GM11168 (cell line): ENCODE data around the gene PLXNB2.

Experiments
- in situ Hi-C: fragments of 300-500 bp; cut with MboI; formaldehyde crosslinking; loops from one replicate; pipeline ENCODE4 v1.12.0; 2022; ENCODE audit warnings: low sequenced_read_pairs; ENCODE audit not compliant: unreplicated experiment

PLXNB2 gene

DNA sequence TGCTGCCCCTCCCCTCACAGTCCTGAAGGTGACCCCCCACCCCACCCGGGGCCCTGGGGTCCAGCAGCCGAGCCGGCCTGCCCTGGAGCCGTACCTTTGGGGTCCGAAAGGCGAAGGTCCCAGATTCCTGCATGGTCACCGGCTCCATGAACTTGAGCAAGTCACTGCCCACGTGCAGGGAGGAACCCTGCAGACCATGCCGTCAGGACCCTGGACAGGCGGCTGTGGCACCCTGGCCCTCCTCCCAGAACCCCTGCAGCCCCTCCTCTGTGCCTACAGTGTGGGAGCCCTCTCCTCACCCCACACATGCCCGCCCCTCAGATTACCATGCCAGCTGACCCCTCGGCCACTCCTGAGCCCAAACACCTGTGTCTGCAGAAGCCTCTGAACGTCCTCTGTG is 23.0 kb downstream of the PLXNB2 start:
- in situ Hi-C loops = no loop called here

DNA sequence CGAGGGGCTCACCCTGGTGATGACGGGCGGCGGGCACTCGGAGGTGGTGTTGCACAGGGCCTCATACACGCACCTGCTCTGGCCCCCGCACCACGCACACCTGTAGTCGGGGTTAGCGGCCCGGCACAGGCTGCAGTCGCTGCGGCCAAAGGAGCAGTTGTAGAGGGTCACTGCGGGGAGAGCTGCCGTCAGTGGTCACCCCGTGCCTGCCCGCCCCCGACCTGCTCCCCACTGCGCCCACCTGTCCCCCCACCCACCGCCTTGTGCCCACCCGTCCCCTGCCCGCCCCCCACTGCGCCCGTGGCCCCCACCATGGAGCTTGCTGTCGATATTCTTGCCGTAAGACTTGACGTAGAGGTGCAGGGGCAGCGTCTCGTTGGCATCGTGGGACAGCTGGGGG is 23.6 kb downstream of the PLXNB2 start:
- in situ Hi-C loops = no loop called here

DNA sequence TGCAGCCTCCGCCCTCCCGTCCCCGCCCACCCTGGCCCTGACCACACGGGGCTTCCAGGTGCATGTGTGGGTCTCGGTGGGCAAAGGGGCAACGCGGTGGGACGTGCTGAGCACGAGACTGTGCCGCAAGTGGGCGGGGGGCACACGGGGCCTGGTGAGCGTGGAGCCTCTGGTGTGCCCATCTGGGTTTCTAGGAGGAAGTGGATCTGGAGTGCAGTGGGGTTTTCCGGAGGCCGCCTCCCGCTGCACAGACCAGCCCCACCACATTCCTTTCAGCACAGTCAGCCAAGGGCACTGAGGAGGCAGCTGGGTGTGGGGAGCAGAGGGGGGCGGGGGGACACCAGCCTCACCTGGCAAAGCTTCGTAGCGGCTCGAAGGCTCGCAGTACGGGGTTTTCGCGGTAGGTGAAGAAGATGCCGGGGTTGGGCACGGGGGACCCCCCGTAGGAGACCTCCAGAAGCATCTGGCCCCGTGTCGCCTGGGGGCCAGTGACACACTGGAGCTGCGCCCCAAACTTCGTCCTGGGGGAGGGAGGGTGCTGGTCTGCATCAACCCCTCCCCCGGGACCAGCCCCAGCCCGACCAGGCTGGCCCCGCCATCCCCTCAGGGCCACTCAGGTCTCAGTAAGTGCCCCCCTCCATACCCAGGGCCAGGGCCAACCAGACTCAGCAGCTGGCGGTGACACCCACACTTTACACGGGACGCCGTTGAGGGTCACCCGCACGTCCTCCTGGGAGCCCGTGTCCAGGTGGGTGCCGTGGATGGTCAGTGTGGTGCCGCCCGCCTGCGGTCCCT is 24.9 kb downstream of the PLXNB2 start:
- in situ Hi-C loops = no loop called here

DNA sequence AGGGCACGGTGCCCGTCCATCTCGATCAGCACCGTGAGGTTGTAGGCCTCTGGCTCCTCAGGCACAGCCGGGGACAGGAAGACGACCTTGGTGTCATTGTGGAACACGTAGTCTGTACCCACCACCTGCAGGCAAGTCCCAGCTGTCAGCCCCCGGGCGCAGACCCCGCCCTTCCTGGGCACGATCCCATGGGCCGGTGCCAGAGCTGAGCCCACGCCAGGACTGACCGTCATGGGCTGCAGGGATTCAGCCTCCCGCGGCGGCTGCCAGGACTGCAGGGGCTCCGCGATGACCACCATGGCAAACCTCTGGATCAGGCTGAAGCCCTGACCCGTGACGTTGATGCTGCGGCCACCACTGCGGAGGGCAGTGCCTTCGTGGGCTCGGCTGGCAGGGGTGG is 25.5 kb downstream of the PLXNB2 start:
- in situ Hi-C loops = no loop called here

DNA sequence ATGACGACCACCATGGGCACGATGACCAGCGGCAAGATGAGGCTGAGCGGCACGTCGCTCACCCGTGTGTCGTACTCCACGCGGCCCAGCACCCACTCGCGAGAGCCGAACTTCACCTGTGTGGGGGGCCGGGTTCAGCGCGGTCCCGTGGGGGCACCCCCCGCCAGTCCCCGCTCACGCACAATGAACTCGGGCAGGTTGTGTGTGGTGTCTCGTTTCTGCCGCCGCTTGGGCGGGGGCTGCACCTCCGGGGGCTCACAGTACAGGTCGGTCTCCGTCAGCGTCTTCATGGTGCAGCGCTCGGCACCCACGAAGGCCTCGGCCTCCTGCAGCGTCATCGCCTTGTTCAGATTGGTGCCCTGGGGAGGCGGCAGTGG is 26.1 kb downstream of the PLXNB2 start:
- in situ Hi-C loops = no loop called here

DNA sequence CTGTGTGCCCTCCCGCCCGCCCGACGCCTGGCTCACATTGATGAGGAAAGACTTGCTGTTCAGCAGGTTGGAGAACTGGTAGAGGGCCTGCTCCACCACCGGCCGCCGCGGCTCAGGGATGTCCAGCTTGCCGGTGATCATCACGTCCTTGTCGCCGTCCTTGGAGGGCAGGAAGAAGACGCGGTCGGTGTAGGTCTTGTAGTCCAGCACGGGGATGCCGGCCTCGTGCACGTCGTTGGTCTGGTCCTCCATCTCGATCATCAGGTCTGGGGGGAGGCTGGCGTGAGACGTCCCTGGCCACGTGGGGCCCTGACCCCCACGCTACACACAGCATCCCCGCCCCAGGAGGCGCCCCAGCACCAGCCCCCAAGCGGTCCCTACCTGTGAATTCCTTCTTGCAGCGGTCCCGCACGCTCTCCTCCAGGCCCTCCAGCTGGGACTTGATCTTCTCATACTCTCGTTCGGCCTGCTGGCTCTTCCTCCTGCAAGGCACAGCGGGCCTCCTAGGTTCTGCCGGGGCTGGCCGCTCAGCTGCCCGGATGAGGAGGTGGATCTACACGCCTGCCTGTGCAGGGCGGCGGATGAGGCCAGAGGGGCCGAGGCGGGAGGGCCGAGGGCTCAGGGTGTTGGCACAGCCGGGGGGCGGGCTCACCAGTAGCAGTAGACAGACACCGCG is 26.6 kb downstream of the PLXNB2 start:
- in situ Hi-C loops = no loop called here

DNA sequence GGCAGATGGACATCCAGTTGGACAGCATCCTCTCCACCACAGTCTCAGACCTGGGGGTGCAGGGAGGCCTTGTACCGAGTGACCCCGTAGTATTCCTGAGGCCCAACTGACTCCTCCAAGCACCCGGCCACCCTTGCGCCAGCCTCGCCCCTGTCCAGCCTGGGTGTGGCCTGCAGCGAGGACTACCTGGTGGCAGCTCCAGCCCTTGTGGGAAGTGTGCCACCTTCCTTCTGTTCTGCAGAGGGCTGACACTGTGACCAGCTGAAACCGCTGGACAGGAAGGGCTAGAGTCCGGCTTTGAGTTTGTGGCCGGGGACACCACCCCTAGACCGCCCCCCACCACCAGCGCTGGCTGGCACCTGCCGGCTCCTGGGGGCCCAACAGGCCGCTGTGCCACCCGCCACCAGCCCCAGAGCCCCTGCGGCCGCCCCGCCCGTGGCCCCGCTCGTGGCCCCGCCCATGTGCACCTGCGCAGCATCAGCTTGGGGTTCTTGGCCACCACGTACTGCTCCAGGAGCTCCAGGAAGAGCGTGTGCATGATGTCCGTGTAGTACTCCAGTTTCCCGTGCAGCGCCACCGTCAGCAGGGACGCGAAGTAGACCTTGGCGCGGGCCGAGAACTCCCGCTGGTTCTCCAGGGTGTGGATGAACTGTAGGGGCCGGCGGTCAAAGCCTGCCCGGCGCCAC is 27.3 kb downstream of the PLXNB2 start:
- in situ Hi-C loops = no loop called here

DNA sequence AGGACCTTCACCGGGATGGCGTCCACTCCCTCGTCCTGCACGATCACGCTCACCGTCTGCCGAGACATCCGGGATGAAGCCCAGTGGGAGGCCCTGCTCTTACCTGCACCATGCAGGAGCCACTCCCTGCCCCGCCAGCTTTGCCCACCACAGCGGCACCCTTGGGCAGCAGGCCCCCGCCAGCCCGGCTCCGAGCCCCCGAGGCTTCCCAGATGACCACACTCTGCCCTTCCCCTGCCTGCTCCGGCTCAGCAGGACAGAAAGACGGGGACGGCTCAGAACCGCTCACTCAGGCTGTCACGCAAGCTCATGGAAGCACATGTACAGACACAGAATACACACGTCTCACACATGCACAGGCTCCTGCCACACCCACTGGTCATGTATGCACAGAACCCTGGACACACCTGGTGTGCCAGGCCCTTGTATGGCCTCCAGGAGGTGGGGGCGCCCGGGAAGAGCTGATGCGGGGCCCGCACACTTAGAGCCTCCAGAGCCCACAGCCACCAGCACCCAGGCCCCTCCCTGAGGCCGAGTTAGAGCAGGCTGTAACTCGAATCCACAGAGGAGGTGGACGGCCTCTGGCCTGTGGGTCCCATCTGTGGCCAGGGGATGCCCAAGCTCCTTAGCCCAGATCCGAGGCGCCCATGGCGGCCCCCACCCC is 28.4 kb downstream of the PLXNB2 start:
- in situ Hi-C loops = loop anchor here (10.0 kb wide), 1 partner anchor 46 kb away; the partner anchor contains the start of gene DENND6B

DNA sequence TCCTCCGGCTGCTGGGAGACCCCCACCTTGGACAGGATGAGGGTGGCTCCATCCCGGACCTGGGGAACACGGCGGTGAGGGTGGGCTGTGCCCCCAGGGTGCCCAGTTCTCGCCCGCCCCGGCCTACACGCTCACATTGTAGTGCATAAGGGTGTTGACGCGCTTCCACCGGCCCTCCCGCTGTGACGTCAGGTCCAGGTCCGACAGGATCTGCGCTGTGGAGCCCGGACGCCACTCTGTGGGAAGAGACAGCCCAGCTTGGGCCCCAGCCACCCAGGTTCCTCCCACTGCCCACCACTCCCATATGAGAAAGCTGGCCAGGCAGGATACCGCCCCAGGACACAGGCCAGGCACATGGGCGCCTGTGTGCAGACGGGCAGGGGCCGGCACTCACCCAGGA is 29.0 kb downstream of the PLXNB2 start:
- in situ Hi-C loops = loop anchor here (10.0 kb wide), 1 partner anchor 46 kb away; the partner anchor contains the start of gene DENND6B

DNA sequence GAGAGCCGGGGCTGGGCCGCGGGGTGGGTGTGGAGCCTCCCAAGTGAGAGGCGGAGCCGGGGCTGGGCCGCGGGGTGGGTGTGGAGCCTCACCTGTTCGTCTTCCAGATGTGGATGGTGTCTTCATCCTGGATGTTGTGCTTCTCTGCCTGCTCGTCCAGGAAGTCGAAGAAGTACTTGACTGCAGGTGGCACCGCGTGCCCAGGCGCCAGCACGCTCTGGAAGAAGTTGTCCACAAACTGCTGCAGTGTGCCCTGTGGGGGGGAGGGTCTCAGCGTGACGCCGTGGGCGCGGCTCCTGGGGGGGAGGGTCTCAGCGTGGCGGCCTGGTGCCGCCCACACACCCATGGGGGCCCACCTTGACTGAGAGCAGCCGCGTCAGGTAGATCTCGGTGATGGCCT is 29.7 kb downstream of the PLXNB2 start:
- in situ Hi-C loops = loop anchor here (10.0 kb wide), 1 partner anchor 47 kb away; the partner anchor contains the start of gene DENND6B

DNA sequence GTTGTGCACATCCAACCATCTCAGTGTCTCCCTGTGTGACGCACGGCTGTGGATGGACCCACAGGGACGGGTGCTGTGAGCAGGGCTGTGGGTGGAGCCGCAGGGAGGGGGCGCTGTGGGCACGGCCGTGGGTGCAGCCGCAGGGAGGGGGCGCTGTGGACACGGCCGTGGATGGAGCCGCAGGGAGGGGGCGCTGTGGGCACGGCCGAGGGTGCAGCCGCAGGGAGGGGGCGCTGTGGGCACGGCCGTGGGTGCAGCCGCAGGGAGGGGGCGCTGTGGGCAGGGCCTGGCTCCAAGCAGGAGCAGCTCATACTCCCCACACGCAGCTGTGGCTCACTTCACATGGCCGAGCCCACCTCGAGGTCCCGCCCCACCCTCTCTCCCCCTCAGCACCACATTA is 31.3 kb downstream of the PLXNB2 start:
- in situ Hi-C loops = loop anchor here (10.0 kb wide), 1 partner anchor 49 kb away; the partner anchor contains the start of gene DENND6B

DNA sequence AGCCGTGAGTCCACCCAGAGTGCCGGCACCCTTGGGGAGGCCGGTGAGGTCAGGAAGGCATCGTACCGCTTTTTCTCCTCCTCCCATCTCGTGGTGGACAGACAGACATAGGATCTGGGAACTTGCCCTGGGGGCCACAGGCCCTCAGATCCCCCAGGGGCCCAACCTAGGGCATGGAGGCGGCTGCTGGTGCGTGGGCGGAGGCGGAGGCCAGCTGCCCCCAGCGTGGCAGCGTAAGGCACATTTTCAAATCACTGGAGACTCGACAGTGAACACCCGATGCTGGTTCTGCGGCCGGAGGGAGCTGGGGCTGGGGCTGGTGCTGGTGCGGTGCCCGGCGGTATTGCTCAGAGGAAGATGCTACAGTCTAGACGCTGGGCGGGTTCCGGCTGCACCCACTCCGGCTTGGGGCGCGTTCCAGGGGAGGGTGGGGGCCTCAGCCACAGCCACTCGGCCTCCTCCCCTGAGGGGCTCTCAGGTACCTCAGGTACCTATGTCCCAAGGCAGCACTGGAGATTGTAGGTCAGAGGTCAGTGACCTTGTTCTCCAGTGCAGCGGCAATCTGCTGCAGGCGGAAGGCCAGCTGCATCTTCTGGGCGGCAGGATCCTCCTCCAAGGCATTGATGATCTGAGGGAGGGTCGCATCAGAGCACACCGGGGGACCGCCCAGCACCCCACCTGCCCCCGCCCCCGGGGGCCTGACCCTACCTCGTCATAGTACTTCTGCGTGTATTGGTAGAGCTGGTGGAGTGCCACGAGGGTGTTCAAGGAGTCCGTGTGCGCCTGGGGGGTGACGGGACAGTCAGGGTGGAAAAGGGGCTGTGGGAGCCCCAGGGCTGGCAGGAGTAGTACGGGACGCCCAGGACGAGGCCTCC is 32.0 kb downstream of the PLXNB2 start:
- in situ Hi-C loops = loop anchor here (10.0 kb wide), 1 partner anchor 49 kb away; the partner anchor contains the start of gene DENND6B

DNA sequence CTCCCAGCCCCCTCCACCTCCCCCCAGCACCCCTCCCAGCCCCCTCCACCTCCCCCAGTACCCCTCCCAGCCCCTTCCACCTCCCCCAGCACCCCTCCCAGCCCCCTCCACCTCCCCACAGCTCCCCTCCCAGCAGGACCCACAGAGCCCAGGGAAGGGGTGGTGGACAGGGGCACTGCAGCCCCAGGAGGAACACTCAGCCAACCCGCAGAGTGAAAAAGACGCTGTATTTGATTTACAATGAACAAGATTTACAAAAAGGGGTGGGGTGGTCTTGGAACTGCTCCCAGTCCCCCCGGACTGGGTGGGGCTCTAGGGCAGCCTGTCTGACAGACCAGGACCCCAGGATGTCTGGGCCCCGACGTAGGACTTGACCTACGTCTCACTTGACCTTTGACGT is 32.7 kb downstream of the PLXNB2 start:
- in situ Hi-C loops = loop anchor here (10.0 kb wide), 1 partner anchor 50 kb away; the partner anchor contains the start of gene DENND6B

DNA sequence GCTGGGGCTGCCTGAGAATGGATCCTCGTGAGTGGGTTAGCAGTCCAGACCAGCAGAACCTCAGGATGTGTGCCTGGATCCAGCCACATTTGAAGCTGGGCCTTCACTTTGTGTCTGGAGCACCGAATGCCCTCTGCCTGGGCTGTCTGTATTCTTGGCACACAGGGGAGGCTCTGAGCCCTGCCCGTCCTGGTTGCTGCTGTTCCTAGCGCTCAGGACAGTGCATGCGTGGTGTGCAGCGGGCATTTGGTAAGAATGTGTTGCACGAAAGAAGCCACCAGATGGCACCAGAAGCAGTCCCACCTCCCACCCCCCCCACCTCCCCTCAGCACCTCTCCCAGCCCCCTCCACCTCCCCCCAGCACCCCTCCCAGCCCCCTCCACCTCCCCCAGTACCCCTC is 33.1 kb downstream of the PLXNB2 start:
- in situ Hi-C loops = loop anchor here (10.0 kb wide), 1 partner anchor 50 kb away; the partner anchor contains the start of gene DENND6B

DNA sequence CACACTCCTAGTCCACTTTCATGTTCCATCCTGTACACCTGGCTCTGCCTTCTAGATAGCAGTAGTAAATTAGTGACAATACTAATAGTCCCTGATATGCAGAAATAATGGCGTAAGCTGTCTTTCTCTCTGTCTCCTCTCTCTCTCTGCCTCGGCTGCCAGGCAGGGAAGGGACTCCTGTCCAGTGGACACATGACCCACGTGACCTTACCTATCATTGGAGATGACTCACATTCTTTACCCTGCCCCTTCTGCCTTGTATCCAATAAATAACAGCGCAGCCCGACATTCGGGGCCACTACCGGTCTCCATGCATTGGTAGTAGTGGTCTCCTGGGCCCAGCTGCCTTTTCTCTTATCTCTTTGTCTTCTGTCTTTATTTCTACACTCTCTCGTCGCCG is 33.7 kb downstream of the PLXNB2 start:
- in situ Hi-C loops = loop anchor here (10.0 kb wide), 1 partner anchor 51 kb away; the partner anchor contains the start of gene DENND6B

DNA sequence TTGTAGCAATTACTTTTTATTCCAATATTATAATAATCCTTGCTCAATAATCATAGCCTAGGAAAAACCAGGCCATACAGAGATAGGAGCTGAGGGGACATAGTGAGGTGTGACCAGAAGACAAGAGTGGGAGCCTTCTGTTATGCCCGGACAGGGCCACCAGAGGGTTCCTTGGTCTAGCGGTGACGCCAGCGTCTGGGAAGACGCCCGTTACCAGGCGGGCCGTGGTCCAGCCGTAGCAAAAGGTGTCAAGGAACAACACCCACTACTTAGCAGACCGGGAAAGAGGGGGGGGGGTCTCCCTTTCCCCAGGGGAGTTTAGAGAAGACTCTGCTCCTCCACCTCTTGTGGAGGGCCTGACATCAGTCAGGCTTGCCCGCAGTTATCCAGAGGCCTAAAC is 34.1 kb downstream of the PLXNB2 start:
- in situ Hi-C loops = loop anchor here (10.0 kb wide), 1 partner anchor 51 kb away; the partner anchor contains the start of gene DENND6B

DNA sequence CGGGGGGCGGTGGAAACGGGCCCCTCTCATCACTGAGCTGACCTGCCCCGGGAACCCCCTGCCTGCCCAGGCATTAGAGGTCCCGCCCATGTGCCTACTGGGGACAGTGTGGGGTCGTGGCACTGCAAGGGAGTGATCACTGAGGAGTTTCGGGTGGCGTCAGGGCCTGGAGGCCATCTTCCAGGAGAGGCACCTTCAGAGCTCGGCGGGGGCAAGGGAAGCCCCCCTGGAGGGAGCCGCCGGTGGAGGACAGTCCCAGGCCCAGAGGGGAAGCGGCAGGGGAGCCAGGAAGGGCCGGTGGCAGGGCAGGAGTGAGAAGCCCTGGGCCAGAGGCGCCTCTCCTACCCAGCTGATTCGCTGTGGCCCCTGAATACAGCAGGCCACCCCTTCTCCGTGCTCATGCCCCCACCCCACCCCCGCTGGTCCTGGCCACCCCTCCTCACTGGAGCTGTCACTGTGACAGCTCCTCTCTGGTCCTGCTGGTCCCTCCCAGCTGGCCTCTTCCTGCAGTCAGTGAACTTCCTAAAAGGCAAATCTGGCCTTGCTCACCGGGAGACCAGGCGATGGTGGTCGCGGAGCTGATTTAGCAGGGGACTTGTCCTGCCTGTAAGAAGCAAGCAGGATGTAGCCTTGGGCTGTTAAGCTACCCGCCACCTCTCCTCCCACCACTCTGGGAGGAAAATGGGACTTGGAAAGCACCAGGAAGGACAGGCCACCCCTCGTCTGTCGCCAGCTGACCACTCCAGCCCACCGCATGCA is 35.2 kb downstream of the PLXNB2 start:
- in situ Hi-C loops = loop anchor here (10.0 kb wide), 1 partner anchor 53 kb away; the partner anchor contains the start of gene DENND6B

DNA sequence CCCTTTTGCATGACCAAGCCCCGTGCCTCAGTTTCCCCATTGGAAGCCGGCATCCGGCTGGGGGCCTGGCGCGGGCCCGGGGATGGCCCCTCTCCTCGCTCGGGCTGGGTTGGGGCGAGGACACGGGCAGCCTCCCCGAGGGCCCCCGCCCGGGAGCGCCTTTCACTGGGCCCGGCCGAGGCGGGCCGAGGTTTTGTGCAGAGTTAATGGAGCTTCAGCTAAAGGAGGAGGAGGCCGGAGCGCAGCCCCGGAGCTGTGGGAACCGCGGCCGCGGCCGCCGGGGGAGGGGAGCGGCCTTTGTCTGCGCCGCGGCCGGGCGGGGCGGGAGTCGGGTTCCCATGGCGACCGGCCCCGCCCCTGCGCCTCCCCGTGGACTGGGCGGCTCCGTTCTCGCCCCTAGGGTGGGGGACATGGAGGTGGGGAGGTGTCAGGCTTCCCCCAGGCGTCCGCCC is 35.9 kb downstream of the PLXNB2 start:
- in situ Hi-C loops = loop anchor here (10.0 kb wide), 1 partner anchor 53 kb away; the partner anchor contains the start of gene DENND6B
